Measurements from ENCODE around the gene NAP1L1. TPM values are rescaled to one million over a fixed set of nuclear protein-coding genes. Genes with fewer than 3 reads are reported as not detected.

Gene NAP1L1
- total RNA-seq, 1 experiment from 2014 or later, result 837 TPM

- H3K27ac ChIP-seq (ENCODE audit: low read depth, low read length, poor library complexity, severe bottlenecking), result no peak overlapping the region
- no peaks in the 10 kb centered on the region for H3K27me3 ChIP-seq (replicated peaks; ENCODE audit: insufficient read depth, low read depth, low read length, poor library complexity)
- peaks cover 28% of the 10 kb centered on the region for H3K4me1 ChIP-seq (ENCODE audit: insufficient read depth, low read length, poor library complexity, severe bottlenecking)
- no peak for DNase-seq (ENCODE audit: low spot score)
- no peak for TF ChIP-seq CTCF (conservative IDR thresholded peaks at IDR 0.05; ENCODE audit: low read depth, low read length)
- TF ChIP-seq EZH2 (IDR thresholded peaks at IDR 0.05; ENCODE audit: borderline replicate concordance, low read depth, low read length, poor library complexity, severe bottlenecking), result no peak
- H3K9me3 ChIP-seq (ENCODE audit: low read depth, low read length, poor library complexity, severe bottlenecking), result no peaks in the 10 kb centered on the region
- intact Hi-C loops (cut with micrococcal nuclease; ENCODE audit: unreplicated experiment), result no loop called here
- H3K4me3 ChIP-seq (ENCODE audit: low read depth, low read length, poor library complexity, severe bottlenecking), result no peak overlapping the region
- H3K36me3 ChIP-seq (ENCODE audit: insufficient read depth, low read length, poor library complexity, severe bottlenecking), result peaks cover 34% of the 10 kb centered on the region
- BruUV-seq (replicated peaks), result no TSS peak
- POLR2A ChIA-PET (ENCODE audit: low non-redundant PET), result interaction anchor here (0.7 kb wide), 1 partner anchor 307 kb away, joined by 3 read pairs; no protein-coding TSS in a partner anchor
- CTCF ChIA-PET, result no interaction called here
Measured at GRCh38 chr12:76072568-76072967, 11.9 kb downstream of the NAP1L1 start.

- POLR2A ChIA-PET (ENCODE audit: low non-redundant PET), result no interaction called here
- TF ChIP-seq EZH2 (IDR thresholded peaks at IDR 0.05; ENCODE audit: borderline replicate concordance, low read depth, low read length, poor library complexity, severe bottlenecking) (no peak), CTCF (conservative IDR thresholded peaks at IDR 0.05; ENCODE audit: low read depth, low read length) (no peak)
- DNase-seq (ENCODE audit: low spot score), result no peak
- Histone ChIP-seq H3K9me3 (ENCODE audit: low read depth, low read length, poor library complexity, severe bottlenecking) (peaks cover 15% of the 10 kb centered on the region), H3K27ac (ENCODE audit: low read depth, low read length, poor library complexity, severe bottlenecking) (no peak overlapping the region), H3K4me1 (ENCODE audit: insufficient read depth, low read length, poor library complexity, severe bottlenecking) (peaks cover 19% of the 10 kb centered on the region), H3K36me3 (ENCODE audit: insufficient read depth, low read length, poor library complexity, severe bottlenecking) (peaks cover 66% of the 10 kb centered on the region), H3K27me3 (replicated peaks; ENCODE audit: insufficient read depth, low read depth, low read length, poor library complexity) (no peaks in the 10 kb centered on the region), H3K4me3 (ENCODE audit: low read depth, low read length, poor library complexity, severe bottlenecking) (no peak overlapping the region)
- CTCF ChIA-PET, result no interaction called here
- no TSS peak for BruUV-seq (replicated peaks)
- intact Hi-C loops (cut with micrococcal nuclease; ENCODE audit: unreplicated experiment), result no loop called here
Measured at GRCh38 chr12:76069339-76069738, 15.1 kb downstream of the NAP1L1 start.

- no peak for DNase-seq (ENCODE audit: low spot score)
- Histone ChIP-seq H3K27me3 (replicated peaks; ENCODE audit: insufficient read depth, low read depth, low read length, poor library complexity) (no peaks in the 10 kb centered on the region), H3K4me3 (ENCODE audit: low read depth, low read length, poor library complexity, severe bottlenecking) (no peak overlapping the region), H3K27ac (ENCODE audit: low read depth, low read length, poor library complexity, severe bottlenecking) (no peak overlapping the region), H3K4me1 (ENCODE audit: insufficient read depth, low read length, poor library complexity, severe bottlenecking) (peaks cover 24% of the 10 kb centered on the region), H3K9me3 (ENCODE audit: low read depth, low read length, poor library complexity, severe bottlenecking) (peaks cover 17% of the 10 kb centered on the region), H3K36me3 (ENCODE audit: insufficient read depth, low read length, poor library complexity, severe bottlenecking) (peaks cover 73% of the 10 kb centered on the region)
- POLR2A ChIA-PET (ENCODE audit: low non-redundant PET), result no interaction called here
- CTCF ChIA-PET, result no interaction called here
- no peak for TF ChIP-seq EZH2 (IDR thresholded peaks at IDR 0.05; ENCODE audit: borderline replicate concordance, low read depth, low read length, poor library complexity, severe bottlenecking)
- no peak for TF ChIP-seq CTCF (conservative IDR thresholded peaks at IDR 0.05; ENCODE audit: low read depth, low read length)
- intact Hi-C loops (cut with micrococcal nuclease; ENCODE audit: unreplicated experiment), result no loop called here
- BruUV-seq (replicated peaks), result no TSS peak
Measured at GRCh38 chr12:76065917-76066316, 18.6 kb downstream of the NAP1L1 start.

Data from A673 (cell line).